ENCODE measurements around the gene RPS15.
"Not testable (repeated sequence)": the region's sequence is repeated elsewhere in the genome, so short reads cannot be mapped to it uniquely, and the experiment has no call there.

RPS15 gene

DNA sequence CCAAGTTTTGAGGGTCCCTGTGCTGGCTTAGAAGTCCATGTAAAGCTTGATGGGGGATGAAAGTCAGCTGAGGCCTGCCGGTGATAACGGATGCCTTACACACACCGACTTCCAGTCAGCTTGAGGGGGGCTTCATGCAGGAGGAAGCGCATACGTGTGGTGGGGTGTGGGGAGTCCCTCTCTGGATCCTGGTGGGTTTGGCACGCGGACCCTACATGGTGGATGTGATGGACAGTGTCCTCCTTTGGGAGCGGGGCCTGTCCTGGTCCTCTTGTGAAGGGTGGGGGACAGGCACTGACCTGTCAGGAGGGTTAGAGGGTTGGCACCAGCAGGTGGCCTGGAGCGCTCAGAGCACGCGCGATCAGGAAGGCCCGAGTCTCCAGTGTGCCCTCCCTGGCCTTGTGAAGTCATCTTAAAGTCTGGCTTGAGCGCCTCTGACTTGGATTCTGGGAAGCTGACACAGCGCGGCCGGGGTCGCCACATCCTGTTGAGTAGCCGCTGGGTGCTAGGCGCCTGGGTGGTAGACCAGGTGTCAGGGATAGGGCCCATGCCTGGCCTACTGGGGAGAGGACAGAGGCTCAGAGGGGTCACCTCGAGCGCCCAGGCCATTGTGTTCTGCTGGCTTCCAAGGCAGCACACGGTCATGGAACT is 27.9 kb upstream of the RPS15 start:
- TF ChIP-seq ZNF274 (IDR thresholded peaks at IDR 0.05; ENCODE audit: low read depth, low read length): no peak
- no peak overlapping the region for H3K4me3 ChIP-seq (ENCODE audit: low read length)

DNA sequence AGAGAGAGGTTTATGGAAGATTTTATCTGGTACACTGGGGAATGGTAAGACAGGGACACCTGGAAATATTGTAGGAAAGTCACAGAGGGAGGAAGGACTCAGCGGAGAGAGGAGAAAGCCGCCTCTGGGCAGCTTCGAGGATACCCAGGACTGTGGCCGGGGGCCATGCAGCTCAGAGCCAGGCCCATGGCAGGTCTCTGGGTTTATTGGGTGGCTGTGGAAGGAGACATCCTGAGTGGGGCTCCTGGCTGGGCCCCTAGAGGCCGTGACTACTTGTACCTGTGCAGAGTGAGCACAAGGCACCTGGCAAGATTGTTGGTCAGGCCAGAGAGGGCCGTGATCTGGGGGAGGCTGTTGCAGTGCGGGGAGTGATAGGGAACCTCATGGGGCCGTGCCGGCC is 27.4 kb upstream of the RPS15 start:
- no peak overlapping the region for H3K4me3 ChIP-seq (ENCODE audit: low read length)
- no peak for TF ChIP-seq ZNF274 (IDR thresholded peaks at IDR 0.05; ENCODE audit: low read depth, low read length)

DNA sequence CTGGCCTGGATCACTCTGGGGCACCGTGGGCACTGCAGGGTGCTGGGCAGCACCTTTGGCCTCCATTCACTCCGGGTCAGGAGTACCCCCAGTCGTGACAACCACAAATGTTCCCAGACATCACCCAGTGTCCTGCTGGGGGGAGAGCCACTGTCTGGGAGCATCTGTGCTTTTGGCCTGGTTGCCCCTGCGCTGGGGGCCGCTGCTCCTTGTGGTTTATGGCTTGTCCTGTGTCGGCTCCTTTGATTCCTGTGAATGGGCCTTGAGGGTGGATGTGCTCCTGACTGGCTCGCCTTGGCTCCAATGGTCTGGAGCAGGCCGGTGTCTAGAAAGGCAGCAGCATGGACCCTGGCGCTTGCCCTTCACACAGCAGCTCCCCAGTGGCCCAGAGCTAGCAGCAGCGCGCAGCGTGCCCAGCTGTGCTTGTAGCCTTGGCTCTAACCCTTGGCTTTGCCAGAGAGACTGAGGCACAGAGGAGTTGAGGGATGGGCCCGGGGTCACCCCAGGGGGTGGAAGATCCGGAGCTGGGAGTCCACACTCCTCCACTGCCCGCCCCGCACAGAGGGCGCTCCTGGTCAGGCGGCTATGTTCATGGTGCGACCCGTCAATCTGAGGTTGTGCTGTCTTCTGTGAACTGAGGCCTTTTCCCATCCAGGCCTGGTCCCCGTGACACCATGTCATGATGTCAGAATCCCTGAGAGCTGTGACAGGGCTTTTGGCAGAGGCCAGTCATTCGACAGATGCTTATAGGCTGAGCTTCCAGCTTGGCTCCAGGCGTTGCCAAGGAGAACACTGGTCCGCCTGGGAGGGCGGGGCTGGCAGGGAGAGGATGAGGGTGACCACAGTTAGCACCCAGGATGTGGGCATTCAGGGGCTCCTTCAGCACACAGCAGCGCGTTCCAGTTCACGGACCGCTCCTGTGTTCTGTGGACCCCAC is 26.7 kb upstream of the RPS15 start:
- H3K4me3 ChIP-seq (ENCODE audit: low read length): no peak overlapping the region
- TF ChIP-seq ZNF274 (IDR thresholded peaks at IDR 0.05; ENCODE audit: low read depth, low read length): no peak

DNA sequence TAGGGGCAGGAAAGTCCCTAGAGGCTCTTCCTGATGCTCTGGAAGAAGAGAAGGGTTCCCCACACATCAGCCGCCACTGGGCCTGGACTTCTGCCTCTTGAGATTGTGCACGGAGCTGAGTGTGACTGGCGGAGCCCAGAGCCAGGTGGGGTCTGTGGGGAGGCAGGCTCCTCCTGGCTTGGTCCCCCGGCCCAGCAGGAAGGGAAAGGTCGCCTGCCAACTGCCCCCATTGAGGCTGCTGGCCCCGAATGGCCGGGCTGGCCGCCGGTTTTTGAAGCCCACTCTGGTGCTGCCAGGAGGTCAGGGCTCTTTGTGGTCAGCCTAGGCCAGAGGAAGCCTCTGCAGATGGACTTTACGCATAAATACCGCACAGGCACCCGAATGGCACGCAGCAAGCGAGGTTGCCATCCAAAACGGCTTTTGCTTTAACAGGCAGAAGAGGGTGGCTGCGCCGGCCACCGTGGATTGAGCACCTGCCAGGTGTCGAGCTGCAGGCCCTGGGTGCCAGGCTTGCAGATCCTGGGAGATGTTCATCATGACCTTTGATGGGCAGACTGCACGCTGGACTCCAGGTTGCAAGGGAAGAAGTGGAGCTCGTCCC is 25.8 kb upstream of the RPS15 start:
- H3K4me3 ChIP-seq (ENCODE audit: low read length): no peak overlapping the region
- no peak for TF ChIP-seq ZNF274 (IDR thresholded peaks at IDR 0.05; ENCODE audit: low read depth, low read length)

DNA sequence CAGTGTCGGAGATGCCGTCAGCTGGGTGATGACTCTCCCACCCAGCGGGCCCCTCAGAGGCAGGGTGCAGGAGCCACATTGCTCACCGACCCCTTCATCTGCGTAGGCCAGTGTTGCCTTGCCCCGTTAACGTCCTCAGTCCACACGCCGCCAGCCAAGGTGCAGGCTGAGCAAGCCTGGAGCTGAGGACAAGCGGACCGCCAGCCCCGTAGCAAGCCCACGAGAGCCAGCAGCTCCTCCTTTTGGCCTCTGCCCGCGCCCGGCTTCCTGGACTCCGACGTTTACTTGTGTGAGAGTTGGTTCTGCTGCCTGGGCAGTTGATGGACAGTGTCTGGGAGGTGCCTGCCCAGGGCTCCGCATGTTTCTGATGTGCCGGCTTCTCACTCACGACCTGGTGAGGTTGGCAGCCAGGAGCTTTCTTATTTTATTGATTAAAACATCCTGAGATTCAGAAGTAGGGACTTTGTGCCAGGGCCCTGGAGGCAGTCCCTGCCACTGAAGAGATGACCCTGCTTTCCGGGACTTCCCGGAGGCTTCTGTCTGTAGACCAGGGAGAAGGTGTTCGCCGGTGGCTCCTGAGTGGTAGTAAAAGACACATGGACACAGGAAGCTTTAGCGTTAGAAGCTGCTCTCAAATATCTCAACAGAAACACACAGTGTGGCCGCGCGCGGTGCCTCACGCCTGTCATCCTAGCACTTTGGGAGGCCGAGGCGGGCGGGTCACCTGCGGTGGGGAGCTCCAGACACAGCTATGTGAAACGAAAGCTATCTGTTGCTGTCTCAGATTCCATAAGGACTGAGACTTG is 25.0 kb upstream of the RPS15 start:
- H3K4me3 ChIP-seq (ENCODE audit: low read length): no peak overlapping the region
- no peak for TF ChIP-seq ZNF274 (IDR thresholded peaks at IDR 0.05; ENCODE audit: low read depth, low read length)

GRCh38 chr19:1416014-1416841 is 22.0 kb upstream of the RPS15 start:
- no peak overlapping the region for H3K4me3 ChIP-seq (ENCODE audit: low read length)
- no peak for TF ChIP-seq ZNF274 (IDR thresholded peaks at IDR 0.05; ENCODE audit: low read depth, low read length)

DNA sequence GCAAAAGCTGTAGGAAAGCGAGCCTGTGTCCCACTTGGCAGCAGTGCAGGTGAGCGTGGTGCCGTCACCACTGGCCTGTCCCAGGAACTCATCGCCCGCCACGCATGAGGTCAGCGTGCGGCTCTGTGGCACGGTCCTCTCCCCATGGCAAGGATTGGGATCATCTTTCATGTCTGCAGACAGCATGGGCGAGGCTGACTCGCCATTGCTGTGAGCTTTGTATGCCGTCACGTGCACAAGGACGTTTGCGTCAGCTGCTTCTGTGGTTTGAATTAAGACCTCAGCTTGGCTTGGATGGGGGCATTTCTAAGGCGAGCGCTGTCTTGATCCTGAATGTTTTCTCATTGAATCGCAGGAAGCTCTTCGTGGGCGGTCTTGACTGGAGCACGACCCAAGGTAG is 21.1 kb upstream of the RPS15 start:
- H3K4me3 ChIP-seq (ENCODE audit: low read length): no peak overlapping the region
- TF ChIP-seq ZNF274 (IDR thresholded peaks at IDR 0.05; ENCODE audit: low read depth, low read length): no peak

- TF ChIP-seq ZNF274 (IDR thresholded peaks at IDR 0.05; ENCODE audit: low read depth, low read length): no peak
Measured at GRCh38 chr19:1417681-1418495, 20.3 kb upstream of the RPS15 start.

DNA sequence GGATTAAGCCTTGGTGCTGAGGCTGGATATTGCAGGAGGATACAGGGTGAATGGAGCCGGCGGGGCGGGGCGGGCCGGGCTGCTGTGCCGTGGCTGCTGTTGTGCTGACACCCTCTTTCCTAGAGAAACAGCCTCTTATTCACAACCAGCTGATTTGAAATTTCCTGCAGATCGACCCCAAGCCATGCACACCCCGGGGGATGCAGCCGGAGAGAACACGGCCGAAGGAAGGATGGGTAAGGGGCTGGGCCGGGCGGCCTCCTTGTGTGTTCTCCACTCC is 19.8 kb upstream of the RPS15 start:
- no peak for TF ChIP-seq ZNF274 (IDR thresholded peaks at IDR 0.05; ENCODE audit: low read depth, low read length)
- H3K4me3 ChIP-seq (ENCODE audit: low read length): no peak overlapping the region

More at GRCh38 chr19:1417681-1418495, 20.3 kb upstream of the RPS15 start:
- no peak overlapping the region for H3K4me3 ChIP-seq (ENCODE audit: low read length)

- no peak for TF ChIP-seq ZNF274 (IDR thresholded peaks at IDR 0.05; ENCODE audit: low read depth, low read length)
- H3K4me3 ChIP-seq (ENCODE audit: low read length): no peak overlapping the region
Measured at GRCh38 chr19:1418951-1419738, 19.1 kb upstream of the RPS15 start.

DNA sequence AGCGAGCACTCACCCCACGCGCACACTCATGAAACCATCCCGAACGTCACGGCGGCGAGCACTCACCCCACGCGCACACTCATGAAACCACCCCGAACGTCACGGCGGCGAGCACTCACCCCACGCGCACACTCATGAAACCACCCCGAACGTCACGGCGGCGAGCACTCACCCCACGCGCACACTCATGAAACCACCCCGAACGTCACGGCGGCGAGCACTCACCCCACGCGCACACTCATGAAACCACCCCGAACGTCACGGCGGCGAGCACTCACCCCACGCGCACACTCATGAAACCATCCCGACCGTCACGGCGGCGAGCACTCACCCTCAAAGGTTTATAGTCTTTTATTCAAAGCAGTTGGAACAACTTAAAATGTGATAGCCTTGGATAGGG is 18.1 kb upstream of the RPS15 start:
- H3K4me3 ChIP-seq (ENCODE audit: low read length): not testable (repeated sequence)

GRCh38 chr19:1420590-1420989 is 17.6 kb upstream of the RPS15 start:
- no peak for TF ChIP-seq ZNF274 (IDR thresholded peaks at IDR 0.05; ENCODE audit: low read depth, low read length)
- H3K4me3 ChIP-seq (ENCODE audit: low read length): no peak overlapping the region
